Measurements from ENCODE around the gene USP17L19.
"Not testable (repeated sequence)": the region's sequence is repeated elsewhere in the genome, so short reads cannot be mapped to it uniquely, and the experiment has no call there.

Gene USP17L19

GRCh38 chr4:9253078-9253477 is at the start of gene USP17L19:
Gene USP17L19 (plus strand): TSS chr4:9253378. CDS start chr4:9253378, 0 bp downstream.
- not testable (repeated sequence) for H3K4me3 ChIP-seq

GRCh38 chr4:9210357-9210756 is 42.8 kb upstream of the USP17L19 start, which contains the start of gene USP17L10:
Gene USP17L10 (plus strand): TSS chr4:9210657. CDS start chr4:9210657, 0 bp downstream.
- H3K4me3 ChIP-seq, H3K27ac ChIP-seq: not testable (repeated sequence)

More at GRCh38 chr4:9253078-9253477, at the start of gene USP17L19:
- not testable (repeated sequence) for H3K27ac ChIP-seq

GRCh38 chr4:9214701-9215100 is 38.5 kb upstream of the USP17L19 start:
- not testable (repeated sequence) for H3K4me3 ChIP-seq, H3K27ac ChIP-seq

GRCh38 chr4:9215105-9215504 is 38.1 kb upstream of the USP17L19 start, which contains the start of gene USP17L11:
Gene USP17L11 (plus strand): TSS chr4:9215405. CDS start chr4:9215405, 0 bp downstream.
- not testable (repeated sequence) for H3K4me3 ChIP-seq

GRCh38 chr4:9219852-9220251 is 33.3 kb upstream of the USP17L19 start, which contains the start of gene USP17L12:
Gene USP17L12 (plus strand): TSS chr4:9220152. CDS start chr4:9220152, 0 bp downstream.
- H3K27ac ChIP-seq, H3K4me3 ChIP-seq: not testable (repeated sequence)

More at GRCh38 chr4:9215105-9215504, 38.1 kb upstream of the USP17L19 start, which contains the start of gene USP17L11:
- not testable (repeated sequence) for H3K27ac ChIP-seq

GRCh38 chr4:9224596-9224995 is 28.6 kb upstream of the USP17L19 start, which contains the start of gene USP17L13:
Gene USP17L13 (plus strand): TSS chr4:9224896. CDS start chr4:9224896, 0 bp downstream.
- H3K4me3 ChIP-seq, H3K27ac ChIP-seq: not testable (repeated sequence)

- not testable (repeated sequence) for H3K27ac ChIP-seq, H3K4me3 ChIP-seq
Observed at GRCh38 chr4:9230249-9230648, 22.9 kb upstream of the USP17L19 start.

- H3K4me3 ChIP-seq, H3K27ac ChIP-seq: not testable (repeated sequence)
Observed at GRCh38 chr4:9234085-9234484, 19.1 kb upstream of the USP17L19 start, which contains the start of gene USP17L15. Gene USP17L15 (plus strand): TSS chr4:9234385. CDS start chr4:9234385, 0 bp downstream.

GRCh38 chr4:9238461-9238860 is 14.7 kb upstream of the USP17L19 start:
- not testable (repeated sequence) for H3K4me3 ChIP-seq, H3K27ac ChIP-seq

- not testable (repeated sequence) for H3K4me3 ChIP-seq, H3K27ac ChIP-seq
Observed at GRCh38 chr4:9243579-9243978, 9.6 kb upstream of the USP17L19 start, which contains the start of gene USP17L17. Gene USP17L17 (plus strand): TSS chr4:9243879. CDS start chr4:9243879, 0 bp downstream.

- not testable (repeated sequence) for H3K4me3 ChIP-seq, H3K27ac ChIP-seq
Observed at GRCh38 chr4:9247953-9248680, 5.1 kb upstream of the USP17L19 start, which contains the start of gene USP17L18. Gene USP17L18 (plus strand): TSS chr4:9248630. CDS start chr4:9248630, 0 bp downstream.

- H3K4me3 ChIP-seq, H3K27ac ChIP-seq: not testable (repeated sequence)
Observed at GRCh38 chr4:9257824-9258223, 4.6 kb downstream of the USP17L19 start, which contains the start of gene USP17L20. Gene USP17L20 (plus strand): TSS chr4:9258124. CDS start chr4:9258124, 0 bp downstream.

- not testable (repeated sequence) for H3K4me3 ChIP-seq, H3K27ac ChIP-seq
Observed at GRCh38 chr4:9262572-9262971, 9.4 kb downstream of the USP17L19 start, which contains the start of gene USP17L21. Gene USP17L21 (plus strand): TSS chr4:9262872. CDS start chr4:9262872, 0 bp downstream.

GRCh38 chr4:9267319-9267718 is 14.1 kb downstream of the USP17L19 start, which contains the start of gene USP17L22:
Gene USP17L22 (plus strand): TSS chr4:9267619. CDS start chr4:9267619, 0 bp downstream.
- H3K4me3 ChIP-seq, H3K27ac ChIP-seq: not testable (repeated sequence)

- not testable (repeated sequence) for H3K27ac ChIP-seq, H3K4me3 ChIP-seq
Observed at GRCh38 chr4:9271719-9272118, 18.5 kb downstream of the USP17L19 start.

Data from skin epidermis (tissue), 12 donors.